Measurements from ENCODE around the gene WDR11. TPM values are rescaled to one million over a fixed set of nuclear protein-coding genes. Genes with fewer than 3 reads are reported as not detected.

WDR11 gene
- total RNA-seq, 2 donors from 2014 or later = 79.6 to 96.1 TPM

DNA sequence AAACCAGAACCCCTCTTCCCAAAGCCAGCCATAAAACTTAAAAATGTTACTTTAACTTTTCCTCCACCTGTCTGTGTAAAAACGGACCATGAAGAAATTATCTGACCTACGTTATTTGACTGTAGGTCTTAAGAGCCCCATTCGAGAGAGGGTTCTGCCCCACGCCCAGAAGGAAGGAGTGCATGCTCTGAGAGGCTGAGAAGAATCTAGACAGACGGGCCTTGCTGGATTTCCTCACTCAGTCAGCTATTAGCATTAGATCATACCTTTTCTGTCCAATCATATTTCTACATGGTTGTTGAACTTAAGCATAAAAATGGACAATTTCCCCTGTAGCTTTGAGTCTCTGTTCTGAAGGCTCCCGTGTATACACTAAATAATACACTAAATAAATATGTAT lies 38.1 kb upstream of the WDR11 start:
- peaks cover 3% of the 10 kb centered on the region for H3K9me3 ChIP-seq (ENCODE audit: control insufficient read depth, low read length)
- Mint-ChIP-seq H3K4me3 (no peak overlapping the region), H3K36me3 (ENCODE audit: low read depth) (no peaks in the 10 kb centered on the region), H3K4me1 (peaks cover 13% of the 10 kb centered on the region), H3K27ac (no peak overlapping the region), H3K9me3 (peaks cover 2% of the 10 kb centered on the region), H3K27me3 (ENCODE audit: insufficient read depth) (no peaks in the 10 kb centered on the region)
- no peaks in the 10 kb centered on the region for H3K27me3 ChIP-seq (ENCODE audit: control insufficient read depth, insufficient read depth, low read length, poor library complexity, severe bottlenecking)
- no peak overlapping the region for H3K4me3 ChIP-seq (ENCODE audit: low read length)
- no peak for DNase-seq
- TF ChIP-seq, protein P1, sequence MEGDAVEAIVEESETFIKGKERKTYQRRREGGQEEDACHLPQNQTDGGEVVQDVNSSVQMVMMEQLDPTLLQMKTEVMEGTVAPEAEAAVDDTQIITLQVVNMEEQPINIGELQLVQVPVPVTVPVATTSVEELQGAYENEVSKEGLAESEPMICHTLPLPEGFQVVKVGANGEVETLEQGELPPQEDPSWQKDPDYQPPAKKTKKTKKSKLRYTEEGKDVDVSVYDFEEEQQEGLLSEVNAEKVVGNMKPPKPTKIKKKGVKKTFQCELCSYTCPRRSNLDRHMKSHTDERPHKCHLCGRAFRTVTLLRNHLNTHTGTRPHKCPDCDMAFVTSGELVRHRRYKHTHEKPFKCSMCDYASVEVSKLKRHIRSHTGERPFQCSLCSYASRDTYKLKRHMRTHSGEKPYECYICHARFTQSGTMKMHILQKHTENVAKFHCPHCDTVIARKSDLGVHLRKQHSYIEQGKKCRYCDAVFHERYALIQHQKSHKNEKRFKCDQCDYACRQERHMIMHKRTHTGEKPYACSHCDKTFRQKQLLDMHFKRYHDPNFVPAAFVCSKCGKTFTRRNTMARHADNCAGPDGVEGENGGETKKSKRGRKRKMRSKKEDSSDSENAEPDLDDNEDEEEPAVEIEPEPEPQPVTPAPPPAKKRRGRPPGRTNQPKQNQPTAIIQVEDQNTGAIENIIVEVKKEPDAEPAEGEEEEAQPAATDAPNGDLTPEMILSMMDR (conservative IDR thresholded peaks at IDR 0.05) = no peak
- peaks cover 5% of the 10 kb centered on the region for H3K4me1 ChIP-seq (ENCODE audit: control insufficient read depth, insufficient read depth, low read length)
- WGBS, 2 experiments (ENCODE audit: insufficient coverage in 1 of 2, insufficient read length in 1 of 2) = 92 to 93% methylated on average over 5 to 6 of the region's 6 CpGs
- no peak overlapping the region for H3K9ac ChIP-seq (ENCODE audit: extremely low read depth, low read length, poor library complexity, severe bottlenecking)
- H3K27ac ChIP-seq (ENCODE audit: low read depth, low read length) = no peak overlapping the region
- H3K36me3 ChIP-seq (ENCODE audit: control insufficient read depth, insufficient read depth, low read length) = no peaks in the 10 kb centered on the region

DNA sequence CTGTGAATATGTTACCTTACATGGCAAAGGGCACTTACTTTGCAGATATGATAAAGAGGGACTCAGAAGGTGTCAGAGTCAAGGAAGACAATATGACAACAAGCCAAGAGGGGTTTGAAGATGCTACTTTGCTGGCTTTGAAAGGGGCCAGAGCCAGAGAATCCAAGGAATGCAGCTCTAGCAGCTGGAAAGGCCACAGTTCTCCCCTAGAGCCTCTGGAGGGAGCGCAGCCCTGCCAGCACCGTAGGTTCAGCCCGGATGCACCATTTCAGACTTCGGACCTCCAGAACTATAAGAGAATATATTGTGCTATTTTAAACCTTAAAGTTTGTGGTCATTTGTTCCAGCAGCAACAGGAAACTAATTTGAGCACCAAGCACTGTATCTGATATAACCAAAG lies 32.9 kb upstream of the WDR11 start:
- H3K27ac Mint-ChIP-seq = no peak overlapping the region
- H3K9me3 Mint-ChIP-seq = peaks cover 2% of the 10 kb centered on the region
- H3K36me3 Mint-ChIP-seq (ENCODE audit: low read depth) = no peaks in the 10 kb centered on the region

DNA sequence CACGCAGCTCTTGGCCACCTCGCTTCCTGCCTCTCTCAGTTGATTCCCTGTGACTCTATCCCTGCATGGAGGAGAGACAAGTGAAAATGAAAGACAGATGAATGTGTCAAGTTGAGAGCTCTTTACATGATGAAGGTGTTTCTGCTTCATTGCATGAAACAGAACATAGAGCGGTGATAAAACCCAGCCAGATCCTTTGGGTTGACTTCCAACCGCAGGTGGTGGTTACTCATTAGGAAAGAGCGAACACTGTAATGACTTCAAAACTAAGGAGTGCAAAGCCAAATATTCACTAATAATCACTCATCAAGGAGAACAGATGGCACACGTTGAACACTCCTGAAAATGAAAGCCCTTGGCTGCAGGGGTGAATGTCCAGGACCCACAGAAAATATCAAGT lies 31.8 kb upstream of the WDR11 start:
- 81 to 94% methylated on average over 5 to 6 of the region's 6 CpGs for WGBS, 2 experiments (ENCODE audit: insufficient coverage in 1 of 2, insufficient read length in 1 of 2)
- Mint-ChIP-seq H3K36me3 (ENCODE audit: low read depth) (no peaks in the 10 kb centered on the region), H3K9me3 (peaks cover 4% of the 10 kb centered on the region), H3K4me3 (no peak overlapping the region), H3K27ac (no peak overlapping the region), H3K27me3 (ENCODE audit: insufficient read depth) (no peaks in the 10 kb centered on the region), H3K4me1 (peaks cover 18% of the 10 kb centered on the region)
- no peak overlapping the region for H3K9ac ChIP-seq (ENCODE audit: extremely low read depth, low read length, poor library complexity, severe bottlenecking)
- H3K27ac ChIP-seq (ENCODE audit: low read depth, low read length) = no peak overlapping the region
- peaks cover 9% of the 10 kb centered on the region for H3K4me1 ChIP-seq (ENCODE audit: control insufficient read depth, insufficient read depth, low read length)
- no peaks in the 10 kb centered on the region for H3K27me3 ChIP-seq (ENCODE audit: control insufficient read depth, insufficient read depth, low read length, poor library complexity, severe bottlenecking)
- peaks cover 3% of the 10 kb centered on the region for H3K9me3 ChIP-seq (ENCODE audit: control insufficient read depth, low read length)
- DNase-seq = no peak
- no peak overlapping the region for H3K4me3 ChIP-seq (ENCODE audit: low read length)
- TF ChIP-seq, protein P1 (conservative IDR thresholded peaks at IDR 0.05) = no peak
- no peaks in the 10 kb centered on the region for H3K36me3 ChIP-seq (ENCODE audit: control insufficient read depth, insufficient read depth, low read length)

More for the DNA sequence above, 32.9 kb upstream of the WDR11 start:
- Mint-ChIP-seq H3K4me1 (peaks cover 18% of the 10 kb centered on the region), H3K27me3 (ENCODE audit: insufficient read depth) (no peaks in the 10 kb centered on the region), H3K4me3 (no peak overlapping the region)
- Histone ChIP-seq H3K9me3 (ENCODE audit: control insufficient read depth, low read length) (peaks cover 3% of the 10 kb centered on the region), H3K36me3 (ENCODE audit: control insufficient read depth, insufficient read depth, low read length) (no peaks in the 10 kb centered on the region), H3K4me3 (ENCODE audit: low read length) (no peak overlapping the region), H3K4me1 (ENCODE audit: control insufficient read depth, insufficient read depth, low read length) (peaks cover 9% of the 10 kb centered on the region), H3K9ac (ENCODE audit: extremely low read depth, low read length, poor library complexity, severe bottlenecking) (no peak overlapping the region), H3K27me3 (ENCODE audit: control insufficient read depth, insufficient read depth, low read length, poor library complexity, severe bottlenecking) (no peaks in the 10 kb centered on the region), H3K27ac (ENCODE audit: low read depth, low read length) (no peak overlapping the region)
- WGBS, 2 experiments (ENCODE audit: insufficient coverage in 1 of 2, insufficient read length in 1 of 2) = 85% methylated on average over 4 of the region's 4 CpGs; no CpG with 5 or more reads in 1 of the 2 experiments
- peak; percentile 71 for DNase-seq
- TF ChIP-seq, protein P1 (conservative IDR thresholded peaks at IDR 0.05) = peak; percentile 65

All from endodermal cell (in vitro differentiated cells).